Hypothalamus (tissue), 51 donors: Measurements from ENCODE around the gene FCGR3B.
"Not testable (repeated sequence)": the region's sequence is repeated elsewhere in the genome, so short reads cannot be mapped to it uniquely, and the experiment has no call there.

Experiments used
- DNase-seq, 51 donors: peaks; one replicate each; lab custom pipeline; 2025; lab: John Stamatoyannopoulos, UW

The FCGR3B gene

DNA sequence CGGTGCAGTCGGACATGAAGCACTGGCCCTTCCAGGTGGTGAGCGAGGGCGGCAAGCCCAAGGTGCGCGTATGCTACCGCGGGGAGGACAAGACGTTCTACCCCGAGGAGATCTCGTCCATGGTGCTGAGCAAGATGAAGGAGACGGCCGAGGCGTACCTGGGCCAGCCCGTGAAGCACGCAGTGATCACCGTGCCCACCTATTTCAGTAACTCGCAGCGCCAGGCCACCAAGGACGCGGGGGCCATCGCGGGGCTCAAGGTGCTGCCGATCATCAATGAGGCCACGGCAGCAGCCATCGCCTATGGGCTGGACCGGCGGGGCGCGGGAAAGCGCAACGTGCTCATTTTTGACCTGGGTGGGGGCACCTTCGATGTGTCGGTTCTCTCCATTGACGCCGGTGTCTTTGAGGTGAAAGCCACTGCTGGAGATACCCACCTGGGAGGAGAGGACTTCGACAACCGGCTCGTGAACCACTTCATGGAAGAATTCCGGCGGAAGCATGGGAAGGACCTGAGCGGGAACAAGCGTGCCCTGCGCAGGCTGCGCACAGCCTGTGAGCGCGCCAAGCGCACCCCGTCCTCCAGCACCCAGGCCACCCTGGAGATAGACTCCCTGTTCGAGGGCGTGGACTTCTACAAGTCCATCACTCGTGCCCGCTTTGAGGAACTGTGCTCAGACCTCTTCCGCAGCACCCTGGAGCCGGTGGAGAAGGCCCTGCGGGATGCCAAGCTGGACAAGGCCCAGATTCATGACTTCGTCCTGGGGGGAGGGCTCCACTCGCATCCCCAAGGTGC is 24.2 kb downstream of the FCGR3B start:
- not testable (repeated sequence) for DNase-seq

GRCh38 chr1:161605762-161606540 is 25.0 kb downstream of the FCGR3B start:
- peak in 10 of 51 donors; percentile 3 to 44 (median 20) for DNase-seq

- DNase-seq: not testable (repeated sequence)
These were observed 26.0 kb downstream of the FCGR3B start for GRCh38 chr1:161605024-161605423.

DNA sequence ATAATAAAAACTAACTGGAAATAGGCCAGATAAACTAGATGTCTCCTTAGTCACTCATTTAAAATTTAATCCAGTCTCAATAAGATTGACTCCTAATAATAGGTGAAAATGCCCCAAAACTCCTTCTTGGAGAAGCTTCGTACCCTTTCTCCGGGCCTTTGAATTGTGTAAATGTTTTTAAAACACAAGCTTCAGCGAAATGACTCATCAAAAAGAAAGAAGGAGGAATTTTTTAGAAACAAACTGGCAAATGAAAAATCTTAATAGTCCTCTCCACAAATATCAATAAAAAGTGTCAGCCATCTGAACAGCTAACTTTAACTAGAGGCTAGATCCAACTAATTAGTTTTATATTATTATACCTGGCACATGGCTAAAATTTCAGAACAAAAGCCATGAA is 33.9 kb downstream of the FCGR3B start:
- DNase-seq: not testable (repeated sequence)

DNA sequence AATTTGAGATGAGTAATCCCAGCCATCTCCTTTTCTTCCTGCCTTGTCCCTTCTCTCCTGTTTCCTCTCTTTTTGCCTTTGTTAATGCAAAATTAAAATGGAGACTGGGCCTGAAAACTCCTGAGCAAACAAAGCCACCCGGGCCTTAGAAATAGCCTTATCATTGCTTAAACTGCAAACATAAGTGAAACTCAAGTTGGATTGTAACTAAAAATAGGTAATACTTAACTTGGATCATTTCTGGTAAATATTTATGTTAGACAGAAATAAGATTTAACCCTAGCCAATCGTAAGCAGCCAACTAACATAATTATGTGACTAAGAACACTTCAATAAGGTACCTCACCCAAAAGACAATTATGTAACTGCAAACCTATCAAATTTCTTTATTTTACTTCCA is 35.4 kb downstream of the FCGR3B start:
- not testable (repeated sequence) for DNase-seq

- DNase-seq: not testable (repeated sequence)
These were observed 35.8 kb downstream of the FCGR3B start for GRCh38 chr1:161595173-161595572.

DNA sequence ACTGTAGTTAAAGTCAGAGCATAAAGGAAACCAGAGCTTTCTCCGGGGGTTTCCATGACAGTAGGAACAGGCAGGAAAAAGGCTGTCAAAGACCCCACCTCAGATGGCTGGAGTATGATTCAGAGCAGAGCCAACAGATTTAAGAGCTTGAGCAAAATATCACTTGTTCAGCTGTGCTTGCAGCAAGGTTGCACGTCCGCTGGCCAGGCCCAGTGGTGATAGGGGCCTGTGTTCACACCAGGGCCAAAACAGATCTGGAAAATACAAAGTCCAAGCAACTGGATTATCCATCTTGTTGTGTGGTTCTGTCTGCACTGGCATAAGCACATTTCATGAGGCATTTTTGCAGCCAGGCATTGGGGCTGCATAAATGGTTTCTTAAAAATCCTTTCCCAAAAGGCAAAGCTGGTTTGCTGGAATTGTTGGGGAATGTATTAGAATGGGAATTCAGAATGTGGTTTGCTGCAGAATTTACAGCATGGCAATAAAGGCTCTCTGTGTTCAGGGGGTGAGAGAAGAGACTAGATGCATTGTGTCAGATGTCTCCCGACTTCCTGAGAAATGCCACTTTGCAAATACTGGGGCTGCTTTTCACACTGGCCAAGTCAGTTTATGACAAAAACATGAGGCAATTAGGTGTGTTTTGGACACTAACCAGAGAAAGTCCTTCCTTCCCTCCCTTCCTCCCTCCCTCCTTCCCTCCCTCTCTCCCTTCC is 36.5 kb downstream of the FCGR3B start:
- peak in 4 of 51 donors; percentile 14 to 66 (median 26) for DNase-seq

GRCh38 chr1:161593092-161593755 is 37.8 kb downstream of the FCGR3B start:
- DNase-seq: not testable (repeated sequence)

DNA sequence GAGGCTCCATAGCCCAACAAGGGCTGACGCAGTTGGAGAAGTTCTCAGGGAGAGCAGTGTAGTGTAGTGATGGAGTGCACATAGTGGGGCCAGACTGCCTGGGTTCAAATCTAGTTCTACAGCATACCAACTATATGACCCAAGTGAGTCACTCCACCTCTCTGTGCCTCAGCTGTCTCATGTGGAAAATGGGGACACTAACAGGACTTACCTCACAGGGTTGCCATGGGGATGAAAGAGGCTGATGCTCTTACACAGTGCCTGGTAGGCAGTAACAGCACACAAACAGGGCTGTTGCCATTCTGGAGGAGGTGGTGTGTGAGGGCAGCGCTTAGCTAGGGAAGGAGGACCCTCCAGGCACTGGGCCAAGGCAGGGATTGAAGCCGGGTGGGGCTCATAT is 38.4 kb downstream of the FCGR3B start:
- not testable (repeated sequence) for DNase-seq

DNA sequence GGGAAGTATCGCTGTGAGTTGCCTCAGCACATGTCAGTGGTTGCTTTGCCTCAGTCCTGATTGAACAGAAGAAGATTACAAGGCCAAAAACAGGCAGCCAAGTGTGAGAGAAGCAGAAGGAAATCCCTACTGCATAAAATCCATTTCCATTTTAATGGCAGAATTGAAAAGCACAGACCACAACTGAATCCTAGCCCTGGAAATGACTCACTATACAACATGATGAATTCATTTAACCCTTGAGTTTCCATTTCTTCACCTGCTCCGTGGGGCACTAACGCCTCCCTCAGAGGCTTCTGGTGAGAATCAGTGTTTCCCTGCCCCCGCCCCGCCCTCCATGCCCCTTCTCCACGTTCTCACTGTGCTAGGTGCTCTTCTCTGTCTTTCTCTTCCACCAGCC is 41.1 kb downstream of the FCGR3B start:
- not testable (repeated sequence) for DNase-seq

GRCh38 chr1:161589365-161589764 is 41.6 kb downstream of the FCGR3B start:
- not testable (repeated sequence) for DNase-seq

GRCh38 chr1:161588596-161588995 is 42.4 kb downstream of the FCGR3B start:
- not testable (repeated sequence) for DNase-seq

DNA sequence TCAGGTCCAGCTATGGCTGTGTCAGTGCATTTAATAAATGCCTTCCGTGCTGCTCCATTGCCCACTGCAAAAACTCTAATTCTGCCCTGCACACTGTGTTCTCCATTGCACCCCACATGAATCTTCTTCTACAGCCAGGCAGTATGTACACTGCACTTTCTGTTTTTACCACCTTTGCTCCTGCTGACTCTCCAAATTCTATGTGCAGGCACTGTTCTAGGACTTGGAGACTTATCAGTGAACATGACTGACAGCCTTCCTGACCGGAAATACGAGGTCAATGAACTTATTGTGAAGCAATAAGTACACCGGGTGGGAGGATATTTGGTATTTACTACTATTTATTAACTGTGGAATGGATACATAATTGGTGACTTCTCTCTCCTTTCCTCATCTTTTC is 48.1 kb downstream of the FCGR3B start:
- DNase-seq: not testable (repeated sequence)

GRCh38 chr1:161580879-161581537 is 50.0 kb downstream of the FCGR3B start:
- DNase-seq: not testable (repeated sequence)

DNA sequence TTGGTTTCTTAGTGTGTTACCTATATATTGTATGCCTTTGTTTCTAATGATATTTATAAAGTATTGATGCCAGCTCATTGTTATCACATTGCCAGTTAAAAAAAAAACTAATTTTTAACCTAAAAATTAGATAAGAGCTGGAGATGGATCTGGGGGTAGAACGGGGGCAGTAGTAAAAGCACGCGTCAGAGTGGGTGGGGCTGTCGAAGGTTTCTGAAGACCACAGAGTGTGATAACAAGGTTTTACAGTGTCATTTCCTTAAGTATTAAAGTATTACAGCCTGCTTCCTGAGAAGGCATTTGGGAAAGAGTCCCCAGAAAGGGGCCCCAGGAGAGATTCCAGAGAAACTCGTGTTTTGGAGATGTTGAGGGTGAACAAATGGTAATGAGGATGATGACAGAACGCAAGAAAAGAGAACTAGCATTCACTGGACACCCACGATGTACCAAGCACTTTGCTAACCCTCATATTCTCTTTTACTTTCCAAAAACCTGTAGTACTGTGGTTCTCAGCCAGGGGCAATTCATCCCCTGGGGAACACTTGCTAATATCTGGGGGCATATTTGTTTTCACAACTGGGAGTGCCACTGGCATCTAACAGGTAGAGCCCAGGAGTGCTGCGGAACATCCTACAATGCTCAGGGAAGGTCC is 51.0 kb downstream of the FCGR3B start:
- DNase-seq: not testable (repeated sequence)

DNA sequence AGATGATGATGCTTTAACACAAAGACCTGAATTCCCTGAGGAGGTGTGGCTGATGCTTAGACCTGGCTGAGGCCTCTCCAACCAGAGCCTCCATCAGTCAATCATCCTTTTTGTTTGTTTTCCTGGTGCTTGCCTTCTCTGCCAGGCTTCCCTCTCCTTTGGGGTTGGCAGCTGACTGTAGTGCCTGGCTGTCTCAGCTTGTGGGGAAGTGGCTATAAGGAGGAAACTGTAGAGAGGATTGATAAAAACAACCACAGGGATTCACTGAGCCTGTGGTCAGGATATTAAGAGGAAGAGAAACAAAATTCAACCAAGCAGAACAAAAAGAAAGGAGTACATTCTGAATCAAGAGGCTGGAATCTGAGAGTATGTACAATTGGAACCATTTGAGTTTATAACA is 54.3 kb downstream of the FCGR3B start:
- DNase-seq: not testable (repeated sequence)
